NCI-H510A treated with DMSO at 0.1 percent for 48 hours (cell line): ENCODE data around the gene CCL1.
A peak's percentile ranks its signal among the peaks of the same experiment; 100 is the strongest.

ENCODE experiments used
- DNase-seq: peaks from one replicate; lab custom pipeline; 2025; lab: John Stamatoyannopoulos, UW

Gene CCL1

GRCh38 chr17:34382621-34383124 is 19.6 kb upstream of the CCL1 start:
- DNase-seq = no peak

- DNase-seq = no peak
Observed at GRCh38 chr17:34379868-34380267, 16.8 kb upstream of the CCL1 start.

GRCh38 chr17:34378664-34379101 is 15.7 kb upstream of the CCL1 start:
- no peak for DNase-seq

GRCh38 chr17:34377078-34377823 is 14.2 kb upstream of the CCL1 start:
- DNase-seq = no peak

GRCh38 chr17:34375426-34375997 is 12.5 kb upstream of the CCL1 start:
- DNase-seq = no peak

- no peak for DNase-seq
Observed at GRCh38 chr17:34374457-34374856, 11.4 kb upstream of the CCL1 start.

- DNase-seq = no peak
Observed at GRCh38 chr17:34371405-34372100, 8.5 kb upstream of the CCL1 start.

- no peak for DNase-seq
Observed at GRCh38 chr17:34370997-34371395, 8.0 kb upstream of the CCL1 start.

- DNase-seq = no peak
Observed at GRCh38 chr17:34370376-34370996, 7.5 kb upstream of the CCL1 start.

- no peak for DNase-seq
Observed at GRCh38 chr17:34369571-34369970, 6.5 kb upstream of the CCL1 start.

- no peak for DNase-seq
Observed at GRCh38 chr17:34368946-34369500, 6.0 kb upstream of the CCL1 start.

GRCh38 chr17:34368196-34368945 is 5.3 kb upstream of the CCL1 start:
- no peak for DNase-seq

- DNase-seq = no peak
Observed at GRCh38 chr17:34367486-34368195, 4.6 kb upstream of the CCL1 start.

- no peak for DNase-seq
Observed at GRCh38 chr17:34366529-34367107, 3.6 kb upstream of the CCL1 start.

GRCh38 chr17:34366010-34366409 is 3.0 kb upstream of the CCL1 start:
- no peak for DNase-seq

GRCh38 chr17:34365340-34365739 is 2.3 kb upstream of the CCL1 start:
- DNase-seq = no peak

- no peak for DNase-seq
Observed at GRCh38 chr17:34364751-34365150, 1.7 kb upstream of the CCL1 start.

- DNase-seq = peak; percentile 25
Observed at GRCh38 chr17:34361478-34362061, 1.5 kb downstream of the CCL1 start.

GRCh38 chr17:34360601-34361270 is 2.3 kb downstream of the CCL1 start:
- DNase-seq = no peak

GRCh38 chr17:34358631-34359030 is 4.4 kb downstream of the CCL1 start:
- no peak for DNase-seq
